ENCODE data around the gene TUBB4A.

DNA sequence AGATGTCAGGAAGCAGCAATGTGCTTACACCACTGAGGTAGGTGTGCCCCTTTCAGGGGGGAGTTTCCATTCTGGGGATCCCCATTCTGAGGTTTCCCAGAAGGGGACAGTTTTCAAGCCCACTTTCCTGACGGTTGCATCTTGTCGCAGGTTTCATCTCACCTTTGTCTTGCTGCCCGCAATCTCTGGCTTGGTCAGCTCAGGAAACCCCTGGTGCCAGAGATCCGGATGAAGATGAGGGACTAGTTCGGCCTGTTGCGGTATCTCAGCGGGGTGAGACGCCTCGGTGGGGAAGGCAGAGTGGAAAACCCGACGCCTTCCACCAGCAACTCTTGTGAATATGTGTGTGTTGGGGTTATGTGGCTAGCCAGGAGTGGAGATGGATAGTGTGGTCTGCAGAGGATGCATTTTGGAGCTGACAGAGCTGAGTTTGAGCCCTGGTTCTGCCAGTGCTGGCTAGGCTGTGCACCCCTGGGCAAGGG lies 41.8 kb upstream of the TUBB4A start:
- TF ChIP-seq, protein P1, sequence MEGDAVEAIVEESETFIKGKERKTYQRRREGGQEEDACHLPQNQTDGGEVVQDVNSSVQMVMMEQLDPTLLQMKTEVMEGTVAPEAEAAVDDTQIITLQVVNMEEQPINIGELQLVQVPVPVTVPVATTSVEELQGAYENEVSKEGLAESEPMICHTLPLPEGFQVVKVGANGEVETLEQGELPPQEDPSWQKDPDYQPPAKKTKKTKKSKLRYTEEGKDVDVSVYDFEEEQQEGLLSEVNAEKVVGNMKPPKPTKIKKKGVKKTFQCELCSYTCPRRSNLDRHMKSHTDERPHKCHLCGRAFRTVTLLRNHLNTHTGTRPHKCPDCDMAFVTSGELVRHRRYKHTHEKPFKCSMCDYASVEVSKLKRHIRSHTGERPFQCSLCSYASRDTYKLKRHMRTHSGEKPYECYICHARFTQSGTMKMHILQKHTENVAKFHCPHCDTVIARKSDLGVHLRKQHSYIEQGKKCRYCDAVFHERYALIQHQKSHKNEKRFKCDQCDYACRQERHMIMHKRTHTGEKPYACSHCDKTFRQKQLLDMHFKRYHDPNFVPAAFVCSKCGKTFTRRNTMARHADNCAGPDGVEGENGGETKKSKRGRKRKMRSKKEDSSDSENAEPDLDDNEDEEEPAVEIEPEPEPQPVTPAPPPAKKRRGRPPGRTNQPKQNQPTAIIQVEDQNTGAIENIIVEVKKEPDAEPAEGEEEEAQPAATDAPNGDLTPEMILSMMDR (IDR thresholded peaks at IDR 0.05; ENCODE audit: borderline replicate concordance, extremely low read depth, low read length, poor library complexity, severe bottlenecking), result no peak
- TF ChIP-seq EZH2 (IDR thresholded peaks at IDR 0.05; ENCODE audit: borderline replicate concordance, low read depth, low read length, severe bottlenecking), result no peak

All from DND-41 (cell line).